Adrenal gland (tissue), 12 donors: ENCODE measurements around the gene PLPP2. TPM values are rescaled to one million over a fixed set of nuclear protein-coding genes. Genes with fewer than 3 reads are reported as not detected.
A peak's percentile ranks its signal among the peaks of the same experiment; 100 is the strongest.

Experiments
- DNase-seq, 7 donors: peaks; one replicate each; pipeline ENCODE4 v3.0.0-alpha.2; 2019 to 2020
- H3K27ac ChIP-seq, 5 donors: fragments of 200-600 bp; sonication (generic) in 4 of 5; 1 replicate in 3 of 5; 2 replicates in 2 of 5; pipeline versions ENCODE4 v1.5.1 to v1.8.0; 2016 to 2020; ENCODE audit warnings: mild to moderate bottlenecking in 1 of 5
- H3K27me3 ChIP-seq: fragments of 200-600 bp; 2 replicates; pipeline ENCODE4 v1.8.0; 2021
- H3K36me3 ChIP-seq, 2 donors: fragments of 200-600 bp; replicated peaks in 1 of 2; 1 replicate in 1 of 2; 2 replicates in 1 of 2; pipeline versions ENCODE4 v1.5.1 to v1.8.0; 2018 to 2022
- H3K4me1 ChIP-seq, 2 donors: fragments of 200-600 bp; replicated peaks in 1 of 2; 1 replicate in 1 of 2; 2 replicates in 1 of 2; pipeline versions ENCODE4 v1.5.1 to v1.8.0; 2018 to 2021
- H3K4me3 ChIP-seq, 4 donors: fragments of 200-600 bp; sonication (generic) in 3 of 4; one replicate each; pipeline ENCODE4 v1.5.1; 2016 to 2018
- H3K9me3 ChIP-seq, 3 donors: fragments of 200-600 bp; sonication (generic) in 1 of 3; replicated peaks in 1 of 3; 1 replicate in 2 of 3; 2 replicates in 1 of 3; pipeline versions ENCODE4 v1.5.1 to v1.8.0; 2016 to 2021
- CTCF ChIP-seq, 6 experiments: fragments of 450-650 bp in 4 of 6; fragments of 200-600 bp in 2 of 6; sonication (generic) in 1 of 6; IDR thresholded peaks; 1 replicate in 5 of 6; 2 replicates in 1 of 6; pipeline versions ENCODE4 v1.5.1 to v1.8.0; 2016 to 2021; ENCODE audit warnings: antibody characterized with exemption in 6 of 6, mild to moderate bottlenecking in 2 of 6, moderate library complexity in 1 of 6
- POLR2A ChIP-seq, 2 donors: fragments of 450-650 bp; IDR thresholded peaks; one replicate each; pipeline ENCODE4 v1.6.1; 2017; ENCODE audit warnings: antibody characterized with exemption in 2 of 2, mild to moderate bottlenecking in 2 of 2, moderate library complexity in 1 of 2
- WGBS, 4 donors: extraction: QIAGEN DNeasy Blood & Tissue Kit in 2 of 4; methylation state at CpG; one replicate each; pipeline versions ENCODE4 v1.1.5 to v1.1.7; 2013 to 2017; 5-methylcytosine and 5-hydroxymethylcytosine counted together
- intact Hi-C, 2 donors: fragments of 100-400 bp; cut with DNase I; formaldehyde crosslinking; loops; one replicate each; pipeline versions ENCODE4 v1.14.1 to v1.15.0; 2022 to 2023
- polyA plus RNA-seq, 3 donors: library from polyadenylated mRNA; stranded (reverse); fragments of 200-250 nt in 2 of 3; fragments of 350-450 nt in 1 of 3; fragmentation: Illumina TruSeq in 1 of 3; extraction: RNeasy Lipid Tissue Mini Kit (QIAGEN cat#74804) in 1 of 3; gene quantifications; one replicate each; pipeline ENCODE4 v1.2.3, GENCODE V29; 2013 to 2014
- total RNA-seq, 9 donors: library from RNA; depleted of rRNA in 4 of 9; stranded (reverse); fragments of >200 nt in 4 of 9; fragments of 120-200 nt in 1 of 9; fragmentation: NEBNext Ultra II Directional in 1 of 9; extraction: Animal tissue kit (Norgen Biotek cat#: 25700) in 1 of 9; gene quantifications; one replicate each; pipeline versions ENCODE4 v1.1.0 to v1.2.4, GENCODE V29; 2013 to 2023
- donor health status: healthy with polysubstance abuse.
- donor health status: Bipolar disorder and iron deficiency.
- donor health status: DM: yes; HTN: yes; CAD: no.
- donor health status: DM: no; HTN: no; CAD: no.
- donor health status: DM: no; HTN: no; CAD: no.
- donor health status: DM: yes; HTN: yes; CAD: no.

Gene PLPP2
- total and polyA plus RNA-seq, 12 donors = 0.33 to 272 (median 5.0) TPM

- intact Hi-C loops = no loop called here
- TF ChIP-seq POLR2A (IDR thresholded peaks at IDR 0.05) (no peak), CTCF (IDR thresholded peaks at IDR 0.05) (no peak)
- Histone ChIP-seq H3K36me3 (no peaks in the 10 kb centered on the region), H3K4me1 (peaks cover 11 to 19% of the 10 kb centered on the region in 2 donors), H3K9me3 (no peaks in the 10 kb centered on the region), H3K27me3 (peaks cover 21% of the 10 kb centered on the region), H3K4me3 (no peak overlapping the region), H3K27ac (no peak overlapping the region)
- WGBS, 4 donors = 65 to 82% (median 80%) methylated on average over 6 to 15 of the region's 15 CpGs
- DNase-seq = no peak
Observed at GRCh38 chr19:292281-292884, 1.2 kb upstream of the PLPP2 start.

- peak overlapping the region in 1 of 5 donors; percentile 78 for H3K27ac ChIP-seq
- peaks cover 21% of the 10 kb centered on the region for H3K27me3 ChIP-seq
- H3K9me3 ChIP-seq = no peaks in the 10 kb centered on the region
- peak overlapping the region in 1 of 4 donors; percentile 66 for H3K4me3 ChIP-seq
- no peaks in the 10 kb centered on the region for H3K36me3 ChIP-seq
- 22 to 64% (median 45%) methylated on average over 36 to 61 of the region's 71 CpGs for WGBS, 4 donors
- no peak for DNase-seq
- intact Hi-C loops = no loop called here
- TF ChIP-seq CTCF (IDR thresholded peaks at IDR 0.05) (no peak), POLR2A (IDR thresholded peaks at IDR 0.05) (no peak)
- H3K4me1 ChIP-seq = peaks cover 11 to 19% of the 10 kb centered on the region in 2 donors
Observed at GRCh38 chr19:291561-292280, 518 bp upstream of the PLPP2 start.

GRCh38 chr19:290372-291005 lies 714 bp downstream of the PLPP2 start:
- WGBS, 4 donors = 0 to 9% (median 5%) methylated on average over 21 to 51 of the region's 51 CpGs
- intact Hi-C loops = no loop called here
- Histone ChIP-seq H3K27ac (peak overlapping the region in 3 of 5 donors; percentile 19 to 90 (median 30)), H3K27me3 (peaks cover 21% of the 10 kb centered on the region), H3K36me3 (no peaks in the 10 kb centered on the region), H3K9me3 (no peaks in the 10 kb centered on the region), H3K4me3 (peak overlapping the region in 1 of 4 donors; percentile 66), H3K4me1 (peaks cover 11 to 18% of the 10 kb centered on the region in 2 donors)
- TF ChIP-seq POLR2A (IDR thresholded peaks at IDR 0.05) (no peak), CTCF (IDR thresholded peaks at IDR 0.05) (no peak)
- peak in 1 of 7 donors; percentile 51 for DNase-seq

GRCh38 chr19:289651-290371 lies 1.4 kb downstream of the PLPP2 start:
- DNase-seq = peak in 5 of 7 donors; percentile 42 to 77 (median 61)
- WGBS, 4 donors = 39 to 62% (median 57%) methylated on average over 14 to 26 of the region's 26 CpGs
- no peak for TF ChIP-seq POLR2A (IDR thresholded peaks at IDR 0.05)
- TF ChIP-seq CTCF (IDR thresholded peaks at IDR 0.05) = no peak
- intact Hi-C loops = no loop called here
- H3K9me3 ChIP-seq = no peaks in the 10 kb centered on the region
- H3K4me3 ChIP-seq = peak overlapping the region in 1 of 4 donors; percentile 66
- H3K27ac ChIP-seq = peak overlapping the region in 2 of 5 donors; percentile 30 to 90
- H3K36me3 ChIP-seq = no peaks in the 10 kb centered on the region
- H3K27me3 ChIP-seq = peaks cover 21% of the 10 kb centered on the region
- peaks cover 11 to 12% of the 10 kb centered on the region in 2 donors for H3K4me1 ChIP-seq
